Measurements from ENCODE around the gene MCM8.

MCM8 gene

DNA sequence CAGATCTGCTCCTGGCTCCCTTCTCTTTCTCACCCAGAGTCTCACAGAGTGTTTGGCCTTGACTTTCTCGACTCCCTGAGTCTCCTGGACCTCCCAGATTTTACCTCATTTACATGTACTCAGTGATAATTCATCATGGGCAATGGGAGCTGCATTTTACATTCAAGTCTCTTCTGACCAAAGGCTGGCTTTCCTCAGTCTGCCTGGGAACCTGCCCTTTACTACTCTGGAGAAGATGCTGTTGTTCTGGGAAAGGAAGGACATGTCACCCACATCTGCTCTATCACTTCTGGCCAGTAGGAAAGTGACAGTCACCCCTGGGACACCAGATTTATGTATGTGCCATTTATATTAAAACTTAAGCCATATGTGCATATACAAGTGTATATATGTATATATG is 96.0 kb downstream of the MCM8 start:
- DNase-seq = no peak

DNA sequence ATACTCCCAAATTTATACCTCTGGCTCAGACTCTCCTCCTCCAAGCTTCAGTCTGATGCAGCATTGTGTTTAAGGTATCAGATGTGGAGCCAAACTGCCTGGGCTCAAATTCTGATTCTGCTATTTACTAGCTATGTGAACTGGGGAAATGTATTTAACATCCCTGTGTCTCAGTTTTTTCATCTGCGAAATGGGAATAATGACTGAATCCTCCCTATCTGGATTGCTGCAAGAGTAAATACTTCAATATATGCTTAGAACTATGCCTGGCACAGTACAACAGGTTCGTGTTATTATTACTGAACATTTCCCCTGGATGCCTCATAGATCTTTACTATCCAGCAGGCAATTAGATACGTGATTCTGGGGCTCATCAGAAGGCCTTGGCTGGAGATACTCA is 97.9 kb downstream of the MCM8 start:
- DNase-seq = no peak
